Stomach (tissue), 9 donors: ENCODE measurements around the gene CENPT. TPM values are rescaled to one million over a fixed set of nuclear protein-coding genes. Genes with fewer than 3 reads are reported as not detected.

ENCODE experiments used
- DNase-seq, 2 donors: peaks; one replicate each; pipeline versions ENCODE4 v3.0.0 to v3.0.0-alpha.2; 2013 to 2019
- H3K27ac ChIP-seq, 5 donors: fragments of 200-600 bp in 4 of 5; sonication (generic) in 4 of 5; one replicate each; pipeline ENCODE4 v1.5.1; 2013 to 2019; ENCODE audit warnings: mild to moderate bottlenecking in 1 of 5, moderate library complexity in 1 of 5
- H3K27me3 ChIP-seq, 3 donors: fragments of 200-600 bp; sonication (generic); one replicate each; pipeline ENCODE4 v1.5.1; 2017 to 2019; ENCODE audit warnings: mixed run types in 1 of 3
- H3K36me3 ChIP-seq, 4 donors: fragments of 200-600 bp; sonication (generic); 1 replicate in 3 of 4; 2 replicates in 1 of 4; pipeline ENCODE4 v1.5.1; 2016 to 2019
- H3K4me1 ChIP-seq, 4 donors: fragments of 200-600 bp; sonication (generic); one replicate each; pipeline ENCODE4 v1.5.1; 2016 to 2019
- H3K4me3 ChIP-seq, 4 donors: fragments of 200-600 bp; sonication (generic) in 3 of 4; one replicate each; pipeline ENCODE4 v1.5.1; 2016 to 2019; ENCODE audit warnings: mild to moderate bottlenecking in 1 of 4
- H3K9me3 ChIP-seq, 4 donors: fragments of 200-600 bp; sonication (generic); one replicate each; pipeline ENCODE4 v1.5.1; 2016 to 2019
- EP300 ChIP-seq: sonication (generic); formaldehyde crosslinking; IDR thresholded peaks from one replicate; pipeline ENCODE4 v1.6.1; 2017; ENCODE audit warnings: antibody characterized with exemption
- POLR2A ChIP-seq, 4 donors: fragments of 450-650 bp; IDR thresholded peaks; one replicate each; pipeline ENCODE4 v1.6.1; 2016; ENCODE audit warnings: antibody characterized with exemption in 4 of 4, control low read depth in 2 of 4, mild to moderate bottlenecking in 1 of 4, moderate library complexity in 1 of 4
- POLR2AphosphoS5 ChIP-seq, 3 donors: sonication (generic); formaldehyde crosslinking; IDR thresholded peaks; one replicate each; pipeline ENCODE4 v1.6.1; 2016; ENCODE audit warnings: antibody characterized with exemption in 3 of 3
- WGBS, 5 donors: extraction: QIAGEN DNeasy Blood & Tissue Kit in 3 of 5; methylation state at CpG; one replicate each; pipeline versions ENCODE4 v1.1.5 to v1.1.7; 2013 to 2018; 5-methylcytosine and 5-hydroxymethylcytosine counted together
- intact Hi-C: fragments of 100-400 bp; cut with DNase I; formaldehyde crosslinking; loops from one replicate; pipeline ENCODE4 v1.15.1; 2023; ENCODE audit warnings: low total_unique reads
- polyA plus RNA-seq, 3 donors: library from polyadenylated mRNA; stranded (reverse); fragments of 200-250 nt; gene quantifications; one replicate each; pipeline ENCODE4 v1.2.3, GENCODE V29; 2013
- total RNA-seq, 5 donors: library from RNA; depleted of rRNA; stranded (reverse); fragments of >200 nt; gene quantifications; one replicate each; pipeline versions ENCODE4 v1.1.0 to v1.2.3, GENCODE V29; 2014 to 2016
- TF ChIP-seq, protein P1 (sequence below), 7 experiments: fragments of 450-650 bp in 4 of 7; fragments of 200-600 bp in 3 of 7; sonication (generic) in 3 of 7; IDR thresholded peaks; one replicate each; pipeline ENCODE4 v1.5.1; 2016 to 2019; ENCODE audit warnings: antibody characterized with exemption in 7 of 7, control low read depth in 2 of 7, mild to moderate bottlenecking in 1 of 7
- donor health status: healthy with polysubstance abuse.
- donor health status: Bipolar disorder and iron deficiency.
- donor health status: healthy.

The CENPT gene
- total and polyA plus RNA-seq, 8 donors: 27.4 to 80.7 (median 56.5) TPM

- H3K4me3 ChIP-seq: peak within 1 kb of the TSS; percentile 73 to 99 (median 79)
- H3K9me3 ChIP-seq: no peaks in the 10 kb centered on the region
- no peaks in the 10 kb centered on the region for H3K36me3 ChIP-seq
- H3K4me1 ChIP-seq: peaks cover 20 to 55% (median 48%) of the 10 kb centered on the region in 4 donors
- peak within 1 kb of the TSS; percentile 94 to 99 (median 95) for H3K27ac ChIP-seq
- no peaks in the 10 kb centered on the region for H3K27me3 ChIP-seq
- peak; percentile 98 to 99 for DNase-seq
- intact Hi-C loops: no loop called here
- 0 to 1% (median 1%) methylated on average over 21 to 90 of the region's 90 CpGs for WGBS, 5 donors
- TF ChIP-seq POLR2A (IDR thresholded peaks at IDR 0.05): no peak
- peak in 2 of 3 donors; percentile 67 to 75 for TF ChIP-seq POLR2AphosphoS5 (IDR thresholded peaks at IDR 0.05)
Observed at GRCh38 chr16:67892899-67893742, 45.6 kb upstream of the CENPT start, which contains the start of gene PSKH1. TSS of gene PSKH1 (plus strand) at chr16:67893254. CDS start at chr16:67908750, 15,496 bp downstream.

- Histone ChIP-seq H3K4me1 (peaks cover 20 to 48% (median 41%) of the 10 kb centered on the region in 4 donors), H3K27ac (peak overlapping the region in 4 of 5 donors; percentile 94 to 99 (median 94)), H3K27me3 (no peaks in the 10 kb centered on the region), H3K36me3 (no peaks in the 10 kb centered on the region), H3K9me3 (no peaks in the 10 kb centered on the region), H3K4me3 (peak overlapping the region; percentile 73 to 99 (median 79))
- intact Hi-C loops: no loop called here
- no peak for DNase-seq
- 50 to 71% (median 66%) methylated on average over 5 of the region's 5 CpGs for WGBS, 5 donors
- TF ChIP-seq POLR2A (IDR thresholded peaks at IDR 0.05) (no peak), EP300 (no peak)
- TF ChIP-seq, protein P1, sequence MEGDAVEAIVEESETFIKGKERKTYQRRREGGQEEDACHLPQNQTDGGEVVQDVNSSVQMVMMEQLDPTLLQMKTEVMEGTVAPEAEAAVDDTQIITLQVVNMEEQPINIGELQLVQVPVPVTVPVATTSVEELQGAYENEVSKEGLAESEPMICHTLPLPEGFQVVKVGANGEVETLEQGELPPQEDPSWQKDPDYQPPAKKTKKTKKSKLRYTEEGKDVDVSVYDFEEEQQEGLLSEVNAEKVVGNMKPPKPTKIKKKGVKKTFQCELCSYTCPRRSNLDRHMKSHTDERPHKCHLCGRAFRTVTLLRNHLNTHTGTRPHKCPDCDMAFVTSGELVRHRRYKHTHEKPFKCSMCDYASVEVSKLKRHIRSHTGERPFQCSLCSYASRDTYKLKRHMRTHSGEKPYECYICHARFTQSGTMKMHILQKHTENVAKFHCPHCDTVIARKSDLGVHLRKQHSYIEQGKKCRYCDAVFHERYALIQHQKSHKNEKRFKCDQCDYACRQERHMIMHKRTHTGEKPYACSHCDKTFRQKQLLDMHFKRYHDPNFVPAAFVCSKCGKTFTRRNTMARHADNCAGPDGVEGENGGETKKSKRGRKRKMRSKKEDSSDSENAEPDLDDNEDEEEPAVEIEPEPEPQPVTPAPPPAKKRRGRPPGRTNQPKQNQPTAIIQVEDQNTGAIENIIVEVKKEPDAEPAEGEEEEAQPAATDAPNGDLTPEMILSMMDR (IDR thresholded peaks at IDR 0.05): no peak
Observed at GRCh38 chr16:67892375-67892774, 44.9 kb upstream of the CENPT start.

GRCh38 chr16:67888331-67888730 is 40.8 kb upstream of the CENPT start:
- Histone ChIP-seq H3K4me1 (peaks cover 12 to 28% (median 20%) of the 10 kb centered on the region in 4 donors), H3K36me3 (peaks cover 11 to 39% (median 31%) of the 10 kb centered on the region in 4 donors), H3K9me3 (no peaks in the 10 kb centered on the region), H3K27ac (no peak overlapping the region), H3K4me3 (no peak overlapping the region), H3K27me3 (no peaks in the 10 kb centered on the region)
- intact Hi-C loops: no loop called here
- WGBS, 5 donors: 83 to 91% (median 84%) methylated on average over 3 of the region's 3 CpGs
- TF ChIP-seq, protein P1 (IDR thresholded peaks at IDR 0.05): no peak
- TF ChIP-seq EP300 (no peak), POLR2A (IDR thresholded peaks at IDR 0.05) (no peak), POLR2AphosphoS5 (IDR thresholded peaks at IDR 0.05) (no peak)
- no peak for DNase-seq

DNA sequence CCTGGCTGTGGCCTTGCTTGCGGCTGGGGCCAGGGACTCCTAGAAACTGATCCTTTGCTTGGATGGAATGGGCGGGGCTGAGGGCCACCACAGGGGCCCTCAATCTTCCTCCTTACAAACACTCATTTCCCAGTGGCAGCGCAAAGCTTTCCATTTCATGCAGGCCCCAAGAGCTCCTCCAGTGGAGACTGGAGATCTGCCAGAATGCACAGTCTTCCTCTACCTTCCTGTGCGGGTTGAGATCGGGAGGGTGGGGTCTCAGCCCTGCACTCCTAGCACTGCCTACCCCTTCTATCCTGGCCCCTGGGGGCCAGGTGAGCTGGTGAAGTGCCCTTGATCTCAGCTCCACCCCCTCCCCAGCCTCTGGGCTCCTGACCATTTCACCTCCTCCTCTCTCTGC is 38.9 kb upstream of the CENPT start:
- H3K9me3 ChIP-seq: no peaks in the 10 kb centered on the region
- peaks cover 30 to 58% (median 50%) of the 10 kb centered on the region in 4 donors for H3K36me3 ChIP-seq
- H3K4me3 ChIP-seq: no peak overlapping the region
- no peak overlapping the region for H3K27ac ChIP-seq
- H3K27me3 ChIP-seq: no peaks in the 10 kb centered on the region
- no peak for DNase-seq
- intact Hi-C loops: no loop called here
- TF ChIP-seq, protein P1 (IDR thresholded peaks at IDR 0.05): no peak
- TF ChIP-seq POLR2A (IDR thresholded peaks at IDR 0.05) (no peak), EP300 (no peak), POLR2AphosphoS5 (IDR thresholded peaks at IDR 0.05) (no peak)
- peaks cover 12 to 27% (median 15%) of the 10 kb centered on the region in 4 donors for H3K4me1 ChIP-seq
- WGBS, 5 donors: 83 to 98% (median 95%) methylated on average over 5 of the region's 5 CpGs
